Caco-2 (cell line): ENCODE measurements around the gene NENF. TPM values are rescaled to one million over a fixed set of nuclear protein-coding genes. Genes with fewer than 3 reads are reported as not detected.
A peak's percentile ranks its signal among the peaks of the same experiment; 100 is the strongest.

Experiments used
- BruUV-seq: library from RNA; stranded (reverse); fragments of 400-500 nt; replicated peaks from 2 replicates; lab custom pipeline; 2021; lab: Mats Ljungman, UMichigan
- CTCF ChIA-PET: fragments of 300-600 bp; sonication (Branson Sonifier 250); formaldehyde crosslinking; loops from one replicate; lab custom pipeline; 2022; ENCODE audit warnings: antibody characterized with exemption; lab: Charles Lee
- POLR2A ChIA-PET: fragments of 300-600 bp; sonication (Branson Sonifier 250); formaldehyde crosslinking; loops from one replicate; lab custom pipeline; 2022; ENCODE audit warnings: antibody characterized with exemption; lab: Charles Lee
- DNase-seq, 2 experiments: peaks; one replicate each; pipeline versions ENCODE4 v3.0.0 to v3.0.0-alpha.2; 2020 to 2022
- H3K27me3 ChIP-seq: replicated peaks from 2 replicates; pipeline ENCODE4 v1.6.0; 2011; ENCODE audit warnings: low read length; ENCODE audit not compliant: control insufficient read depth, insufficient read depth
- H3K36me3 ChIP-seq: 2 replicates; pipeline ENCODE4 v1.5.1; 2011; ENCODE audit warnings: low read length; ENCODE audit not compliant: control insufficient read depth, insufficient read depth
- H3K4me1 ChIP-seq: fragments of 250-450 bp; sonication (Bioruptor Pico); 2 replicates; pipeline ENCODE4 v1.5.1; 2020; ENCODE audit warnings: mild to moderate bottlenecking
- H3K4me3 ChIP-seq: 2 replicates; pipeline ENCODE4 v1.5.1; 2011; ENCODE audit warnings: low read depth, mild to moderate bottlenecking, control low read depth, low read length
- H3K9me3 ChIP-seq: fragments of 250-450 bp; sonication (Bioruptor Pico); 2 replicates; pipeline ENCODE4 v1.5.1; 2020; ENCODE audit warnings: mild to moderate bottlenecking, moderate library complexity
- H3K27ac Mint-ChIP-seq: one replicate; pipeline ENCODE4 v1.8.0; 2022; ENCODE audit warnings: mixed read lengths; ENCODE audit not compliant: unreplicated experiment
- H3K27me3 Mint-ChIP-seq: one replicate; pipeline ENCODE4 v1.8.0; 2022; ENCODE audit warnings: mixed read lengths; ENCODE audit not compliant: insufficient read depth, unreplicated experiment
- H3K36me3 Mint-ChIP-seq: one replicate; pipeline ENCODE4 v1.8.0; 2022; ENCODE audit warnings: mild to moderate bottlenecking, mixed read lengths; ENCODE audit not compliant: insufficient read depth, unreplicated experiment
- H3K4me1 Mint-ChIP-seq: one replicate; pipeline ENCODE4 v1.8.0; 2022; ENCODE audit warnings: low read depth, mixed read lengths; ENCODE audit not compliant: unreplicated experiment
- H3K4me3 Mint-ChIP-seq: one replicate; pipeline ENCODE4 v1.8.0; 2022; ENCODE audit warnings: mild to moderate bottlenecking, moderate library complexity, mixed read lengths; ENCODE audit not compliant: unreplicated experiment
- H3K9me3 Mint-ChIP-seq: one replicate; pipeline ENCODE4 v1.8.0; 2022; ENCODE audit warnings: mixed read lengths; ENCODE audit not compliant: unreplicated experiment
- intact Hi-C: fragments of 100-400 bp; cut with micrococcal nuclease; formaldehyde crosslinking; loops from one replicate; pipeline ENCODE4 v1.10.0; 2022; ENCODE audit not compliant: unreplicated experiment
- total RNA-seq: library from RNA; stranded (reverse); gene quantifications from 2 replicates; pipeline ENCODE4 v1.2.3, GENCODE V29; 2022
- TF ChIP-seq, protein P1 (sequence below), 2 experiments: fragments of 200-600 bp in 1 of 2; IDR thresholded peaks; 1 replicate in 1 of 2; 2 replicates in 1 of 2; pipeline versions ENCODE4 v1.5.1 to v1.8.0; 2011 to 2022; ENCODE audit warnings: antibody characterized with exemption in 1 of 2, control low read depth in 1 of 2, inconsistent platforms in 1 of 2, low read depth in 1 of 2, low read length in 1 of 2, mild to moderate bottlenecking in 1 of 2, moderate library complexity in 1 of 2; ENCODE audit not compliant: insufficient read depth in 1 of 2, severe bottlenecking in 1 of 2, unreplicated experiment in 1 of 2

The NENF gene
- total RNA-seq, 1 experiment from 2014 or later = 90.1 TPM

DNA sequence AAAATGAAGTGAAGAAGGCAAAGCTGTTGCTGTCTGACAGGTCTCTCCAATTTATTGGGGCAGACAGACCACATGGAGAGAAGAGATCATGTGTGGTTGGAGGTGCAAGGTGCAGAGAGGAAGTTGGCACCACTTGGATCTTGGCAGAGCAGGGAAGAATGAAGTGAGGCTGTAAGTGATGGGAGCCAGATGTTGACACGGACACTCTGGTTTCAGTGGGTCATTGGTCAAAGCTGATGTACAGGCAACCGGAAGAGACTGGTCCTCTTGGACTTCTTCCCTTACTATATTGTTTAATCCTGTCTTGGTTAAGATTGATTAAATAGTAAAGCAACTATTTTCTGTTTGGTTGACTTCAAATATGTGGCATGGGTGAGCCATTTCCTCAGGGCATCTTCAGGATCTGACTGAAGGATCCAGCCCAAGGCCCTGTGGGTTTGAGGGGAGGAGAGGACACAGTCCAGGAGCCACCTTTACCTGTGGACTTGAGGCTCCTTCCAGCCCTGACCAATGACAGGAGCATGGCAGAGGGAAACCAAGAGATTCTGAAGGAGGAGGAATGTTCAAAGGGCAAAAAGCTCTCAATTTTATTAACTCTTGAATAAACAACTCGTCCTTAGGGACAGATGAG, 49.4 kb downstream of the NENF start:
- no peaks in the 10 kb centered on the region for H3K9me3 ChIP-seq
- no peaks in the 10 kb centered on the region for H3K27me3 ChIP-seq
- Mint-ChIP-seq H3K9me3 (no peaks in the 10 kb centered on the region), H3K36me3 (no peaks in the 10 kb centered on the region), H3K27me3 (no peaks in the 10 kb centered on the region), H3K27ac (peak overlapping the region; percentile 16), H3K4me1 (peaks cover 24% of the 10 kb centered on the region), H3K4me3 (no peak overlapping the region)
- BruUV-seq = TSS peak; percentile 57
- intact Hi-C loops = loop anchor here (1.0 kb wide), 1 partner anchor 76 kb away; no protein-coding TSS in a partner anchor
- DNase-seq = peak in 1 of 2 experiments; percentile 44
- H3K4me1 ChIP-seq = peaks cover 41% of the 10 kb centered on the region
- ChIA-PET CTCF (interaction anchor here (0.6 kb wide), 2 partner anchors 27 to 148 kb away, joined by 3 to 4 read pairs; no protein-coding TSS in a partner anchor), POLR2A (interaction anchor here (0.8 to 1.2 kb wide), 2 partner anchors 76 to 126 kb away, joined by 3 to 4 read pairs; partner anchors contain the start of gene ATF3)
- no peaks in the 10 kb centered on the region for H3K36me3 ChIP-seq
- TF ChIP-seq, protein P1, sequence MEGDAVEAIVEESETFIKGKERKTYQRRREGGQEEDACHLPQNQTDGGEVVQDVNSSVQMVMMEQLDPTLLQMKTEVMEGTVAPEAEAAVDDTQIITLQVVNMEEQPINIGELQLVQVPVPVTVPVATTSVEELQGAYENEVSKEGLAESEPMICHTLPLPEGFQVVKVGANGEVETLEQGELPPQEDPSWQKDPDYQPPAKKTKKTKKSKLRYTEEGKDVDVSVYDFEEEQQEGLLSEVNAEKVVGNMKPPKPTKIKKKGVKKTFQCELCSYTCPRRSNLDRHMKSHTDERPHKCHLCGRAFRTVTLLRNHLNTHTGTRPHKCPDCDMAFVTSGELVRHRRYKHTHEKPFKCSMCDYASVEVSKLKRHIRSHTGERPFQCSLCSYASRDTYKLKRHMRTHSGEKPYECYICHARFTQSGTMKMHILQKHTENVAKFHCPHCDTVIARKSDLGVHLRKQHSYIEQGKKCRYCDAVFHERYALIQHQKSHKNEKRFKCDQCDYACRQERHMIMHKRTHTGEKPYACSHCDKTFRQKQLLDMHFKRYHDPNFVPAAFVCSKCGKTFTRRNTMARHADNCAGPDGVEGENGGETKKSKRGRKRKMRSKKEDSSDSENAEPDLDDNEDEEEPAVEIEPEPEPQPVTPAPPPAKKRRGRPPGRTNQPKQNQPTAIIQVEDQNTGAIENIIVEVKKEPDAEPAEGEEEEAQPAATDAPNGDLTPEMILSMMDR (IDR thresholded peaks at IDR 0.05; ENCODE audit: insufficient read depth in 1 of 2, low read depth in 1 of 2, low read length in 1 of 2, severe bottlenecking in 1 of 2, unreplicated experiment in 1 of 2) = no peak
- no peak overlapping the region for H3K4me3 ChIP-seq

- Mint-ChIP-seq H3K27ac (peak overlapping the region; percentile 29), H3K4me3 (no peak overlapping the region), H3K9me3 (no peaks in the 10 kb centered on the region), H3K4me1 (peaks cover 28% of the 10 kb centered on the region), H3K27me3 (no peaks in the 10 kb centered on the region), H3K36me3 (no peaks in the 10 kb centered on the region)
- BruUV-seq = no TSS peak
- H3K27me3 ChIP-seq = no peaks in the 10 kb centered on the region
- intact Hi-C loops = loop anchor here (1.0 kb wide), 1 partner anchor 75 kb away; no protein-coding TSS in a partner anchor
- H3K4me1 ChIP-seq = peaks cover 41% of the 10 kb centered on the region
- POLR2A ChIA-PET = interaction anchor here (0.8 to 1.2 kb wide), 2 partner anchors 75 to 125 kb away, joined by 3 to 4 read pairs; partner anchors contain the start of gene ATF3
- no peak overlapping the region for H3K4me3 ChIP-seq
- TF ChIP-seq, protein P1 (IDR thresholded peaks at IDR 0.05; ENCODE audit: insufficient read depth in 1 of 2, low read depth in 1 of 2, low read length in 1 of 2, severe bottlenecking in 1 of 2, unreplicated experiment in 1 of 2) = no peak
- no peaks in the 10 kb centered on the region for H3K9me3 ChIP-seq
- no peaks in the 10 kb centered on the region for H3K36me3 ChIP-seq
- CTCF ChIA-PET = interaction anchor here (0.6 kb wide), 2 partner anchors 28 to 148 kb away, joined by 3 to 4 read pairs; no protein-coding TSS in a partner anchor
- DNase-seq = no peak
Measured at GRCh38 chr1:212482637-212483441, 50.1 kb downstream of the NENF start.
